ENCODE results near the gene ARPP21.

Gene ARPP21

GRCh38 chr3:35641920-35642527 is 2.7 kb downstream of the ARPP21 start:
- H3K4me3 ChIP-seq (replicated peaks in 1 of 2; ENCODE audit: low read depth in 2 of 2, low read length in 2 of 2) = no peak overlapping the region
- TF ChIP-seq CTCF (IDR thresholded peaks at IDR 0.05; ENCODE audit: low read depth, low read length) = no peak

GRCh38 chr3:35643495-35643894 is 4.2 kb downstream of the ARPP21 start:
- TF ChIP-seq CTCF (IDR thresholded peaks at IDR 0.05; ENCODE audit: low read depth, low read length) = no peak
- no peak overlapping the region for H3K4me3 ChIP-seq (replicated peaks in 1 of 2; ENCODE audit: low read depth in 2 of 2, low read length in 2 of 2)
- DNase-seq (ENCODE audit: low read depth in 2 of 2) = no peak

More at GRCh38 chr3:35641920-35642527, 2.7 kb downstream of the ARPP21 start:
- no peak for DNase-seq (ENCODE audit: low read depth in 2 of 2)

GRCh38 chr3:35644451-35644850 is 5.1 kb downstream of the ARPP21 start:
- no peak for DNase-seq (ENCODE audit: low read depth in 2 of 2)
- H3K4me3 ChIP-seq (replicated peaks in 1 of 2; ENCODE audit: low read depth in 2 of 2, low read length in 2 of 2) = no peak overlapping the region
- no peak for TF ChIP-seq CTCF (IDR thresholded peaks at IDR 0.05; ENCODE audit: low read depth, low read length)

- no peak overlapping the region for H3K4me3 ChIP-seq (replicated peaks in 1 of 2; ENCODE audit: low read depth in 2 of 2, low read length in 2 of 2)
- no peak for DNase-seq (ENCODE audit: low read depth in 2 of 2)
- no peak for TF ChIP-seq CTCF (IDR thresholded peaks at IDR 0.05; ENCODE audit: low read depth, low read length)
Observed at GRCh38 chr3:35645189-35645588, 5.9 kb downstream of the ARPP21 start.

- DNase-seq (ENCODE audit: low read depth in 2 of 2) = no peak
- no peak overlapping the region for H3K4me3 ChIP-seq (replicated peaks in 1 of 2; ENCODE audit: low read depth in 2 of 2, low read length in 2 of 2)
- TF ChIP-seq CTCF (IDR thresholded peaks at IDR 0.05; ENCODE audit: low read depth, low read length) = no peak
Observed at GRCh38 chr3:35646081-35646480, 6.8 kb downstream of the ARPP21 start.

GRCh38 chr3:35647461-35647860 is 8.1 kb downstream of the ARPP21 start:
- DNase-seq (ENCODE audit: low read depth in 2 of 2) = no peak
- TF ChIP-seq CTCF (IDR thresholded peaks at IDR 0.05; ENCODE audit: low read depth, low read length) = no peak
- no peak overlapping the region for H3K4me3 ChIP-seq (replicated peaks in 1 of 2; ENCODE audit: low read depth in 2 of 2, low read length in 2 of 2)

- peak; percentile 33 to 43 for DNase-seq (ENCODE audit: low read depth in 2 of 2)
- TF ChIP-seq CTCF (IDR thresholded peaks at IDR 0.05; ENCODE audit: low read depth, low read length) = no peak
- H3K4me3 ChIP-seq (replicated peaks in 1 of 2; ENCODE audit: low read depth in 2 of 2, low read length in 2 of 2) = no peak overlapping the region
Observed at GRCh38 chr3:35648347-35648746, 9.0 kb downstream of the ARPP21 start.
